Spleen (tissue), 11 donors: ENCODE measurements around the gene LRP1B. TPM values are rescaled to one million over a fixed set of nuclear protein-coding genes. Genes with fewer than 3 reads are reported as not detected.

Experiments
- DNase-seq: peaks from one replicate; pipeline ENCODE4 v3.0.0-alpha.2; 2020
- H3K27ac ChIP-seq, 8 donors: fragments of 200-600 bp; sonication (generic) in 7 of 8; 1 replicate in 4 of 8; 2 replicates in 4 of 8; pipeline versions ENCODE4 v1.5.0 to v1.8.0; 2016 to 2021; ENCODE audit warnings: inconsistent platforms in 4 of 8, mild to moderate bottlenecking in 4 of 8, moderate library complexity in 1 of 8
- H3K27me3 ChIP-seq, 7 donors: fragments of 200-600 bp; sonication (generic) in 6 of 7; replicated peaks in 1 of 7; 1 replicate in 4 of 7; 2 replicates in 3 of 7; pipeline versions ENCODE4 v1.5.0 to v1.8.0; 2016 to 2021; ENCODE audit warnings: inconsistent platforms in 3 of 7, mild to moderate bottlenecking in 1 of 7
- H3K36me3 ChIP-seq, 6 donors: fragments of 200-600 bp; sonication (generic) in 5 of 6; 1 replicate in 4 of 6; 2 replicates in 2 of 6; pipeline versions ENCODE4 v1.5.0 to v1.8.0; 2016 to 2021; ENCODE audit warnings: inconsistent platforms in 2 of 6
- H3K4me1 ChIP-seq, 6 donors: fragments of 200-600 bp; sonication (generic) in 5 of 6; 1 replicate in 3 of 6; 2 replicates in 3 of 6; pipeline versions ENCODE4 v1.5.0 to v1.8.0; 2016 to 2021; ENCODE audit warnings: inconsistent platforms in 3 of 6
- H3K4me3 ChIP-seq, 8 donors: fragments of 200-600 bp; sonication (generic) in 7 of 8; 1 replicate in 4 of 8; 2 replicates in 4 of 8; pipeline versions ENCODE4 v1.5.0 to v1.8.0; 2016 to 2021; ENCODE audit warnings: inconsistent platforms in 4 of 8, mild to moderate bottlenecking in 4 of 8, moderate library complexity in 2 of 8
- H3K9me3 ChIP-seq, 8 donors: fragments of 200-600 bp; sonication (generic) in 7 of 8; 1 replicate in 4 of 8; 2 replicates in 4 of 8; pipeline versions ENCODE4 v1.5.0 to v1.8.0; 2016 to 2021; ENCODE audit warnings: inconsistent platforms in 4 of 8
- POLR2A ChIP-seq, 3 donors: fragments of 450-650 bp; IDR thresholded peaks; one replicate each; pipeline ENCODE4 v1.5.1; 2017; ENCODE audit warnings: antibody characterized with exemption in 3 of 3, mild to moderate bottlenecking in 1 of 3
- POLR2AphosphoS5 ChIP-seq, 3 donors: sonication (generic); formaldehyde crosslinking; IDR thresholded peaks; one replicate each; pipeline ENCODE4 v1.5.1; 2017; ENCODE audit warnings: antibody characterized with exemption in 3 of 3
- WGBS, 5 donors: extraction: QIAGEN DNeasy Blood & Tissue Kit in 3 of 5; methylation state at CpG; one replicate each; pipeline versions ENCODE4 v1.1.5 to v1.1.7; 2013 to 2018; 5-methylcytosine and 5-hydroxymethylcytosine counted together
- intact Hi-C: fragments of 100-400 bp; cut with DNase I; formaldehyde crosslinking; loops from one replicate; pipeline ENCODE4 v1.15.0; 2023; ENCODE audit warnings: low total_unique reads
- polyA plus RNA-seq, 3 donors: library from polyadenylated mRNA; stranded (reverse); fragments of 200-250 nt; gene quantifications; one replicate each; pipeline ENCODE4 v1.2.1, GENCODE V29; 2013
- total RNA-seq, 7 donors: library from RNA; depleted of rRNA in 3 of 7; stranded (reverse); fragments of >200 nt in 3 of 7; fragmentation: NEBNext Ultra II Directional in 4 of 7; extraction: Animal tissue kit (Norgen Biotek cat#: 25700) in 4 of 7; gene quantifications; one replicate each; pipeline versions ENCODE4 v1.1.0 to v1.2.1, GENCODE V29; 2016 to 2021
- TF ChIP-seq, protein P1 (sequence below), 11 experiments: fragments of 200-600 bp in 7 of 11; fragments of 450-650 bp in 4 of 11; sonication (generic) in 4 of 11; IDR thresholded peaks in 8 of 11; conservative IDR thresholded peaks in 3 of 11; 1 replicate in 7 of 11; 2 replicates in 4 of 11; pipeline versions ENCODE4 v1.4.0 to v1.8.0; 2016 to 2021; ENCODE audit warnings: antibody characterized with exemption in 11 of 11, inconsistent platforms in 4 of 11, mild to moderate bottlenecking in 1 of 11
- donor health status: healthy with polysubstance abuse.
- donor health status: DM: no; HTN: no; CAD: no; lungs with moderate emphysema.
- donor health status: DM: no; HTN: no; CAD: no.
- donor health status: Bipolar disorder and iron deficiency.
- donor health status: healthy.
- donor health status: DM: no; HTN: no; CAD: no.
- donor health status: DM: yes; HTN: yes; CAD: no.

LRP1B gene
- total and polyA plus RNA-seq, 10 donors, result 0.02 to 0.85 (median 0.08) TPM; not detected in 2

DNA sequence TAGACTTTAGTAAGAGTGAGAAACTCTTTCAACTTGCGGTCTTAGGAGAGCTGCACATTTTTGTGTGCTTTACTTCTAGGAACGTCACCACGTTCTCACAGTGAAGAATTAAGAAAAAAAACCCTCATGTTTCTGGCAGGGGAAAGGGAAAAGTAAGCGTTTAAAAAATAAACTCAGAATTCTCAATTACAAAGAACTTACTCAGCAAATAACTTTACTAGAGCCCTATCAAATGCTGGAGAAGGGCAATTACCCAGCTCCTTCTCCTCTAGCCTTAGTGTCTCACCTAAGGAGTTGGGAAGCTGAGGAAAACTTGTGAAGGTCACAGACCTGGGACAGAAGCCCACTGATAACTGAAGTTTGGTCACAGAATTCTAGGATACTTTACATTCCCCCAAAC is 1500.3 kb downstream of the LRP1B start:
- intact Hi-C loops, result no loop called here
- TF ChIP-seq, protein P1, sequence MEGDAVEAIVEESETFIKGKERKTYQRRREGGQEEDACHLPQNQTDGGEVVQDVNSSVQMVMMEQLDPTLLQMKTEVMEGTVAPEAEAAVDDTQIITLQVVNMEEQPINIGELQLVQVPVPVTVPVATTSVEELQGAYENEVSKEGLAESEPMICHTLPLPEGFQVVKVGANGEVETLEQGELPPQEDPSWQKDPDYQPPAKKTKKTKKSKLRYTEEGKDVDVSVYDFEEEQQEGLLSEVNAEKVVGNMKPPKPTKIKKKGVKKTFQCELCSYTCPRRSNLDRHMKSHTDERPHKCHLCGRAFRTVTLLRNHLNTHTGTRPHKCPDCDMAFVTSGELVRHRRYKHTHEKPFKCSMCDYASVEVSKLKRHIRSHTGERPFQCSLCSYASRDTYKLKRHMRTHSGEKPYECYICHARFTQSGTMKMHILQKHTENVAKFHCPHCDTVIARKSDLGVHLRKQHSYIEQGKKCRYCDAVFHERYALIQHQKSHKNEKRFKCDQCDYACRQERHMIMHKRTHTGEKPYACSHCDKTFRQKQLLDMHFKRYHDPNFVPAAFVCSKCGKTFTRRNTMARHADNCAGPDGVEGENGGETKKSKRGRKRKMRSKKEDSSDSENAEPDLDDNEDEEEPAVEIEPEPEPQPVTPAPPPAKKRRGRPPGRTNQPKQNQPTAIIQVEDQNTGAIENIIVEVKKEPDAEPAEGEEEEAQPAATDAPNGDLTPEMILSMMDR (IDR thresholded peaks at IDR 0.05 in 8 of 11, conservative IDR thresholded peaks at IDR 0.05 in 3 of 11), result no peak
- TF ChIP-seq POLR2A (IDR thresholded peaks at IDR 0.05) (no peak), POLR2AphosphoS5 (IDR thresholded peaks at IDR 0.05) (no peak)
- 77 to 90% (median 80%) methylated on average over 4 of the region's 4 CpGs for WGBS, 5 donors
- DNase-seq, result no peak
- H3K9me3 ChIP-seq, result peaks cover 0 to 8% (median 4%) of the 10 kb centered on the region in 8 donors
- H3K27me3 ChIP-seq, result no peaks in the 10 kb centered on the region
- no peak overlapping the region for H3K4me3 ChIP-seq
- H3K36me3 ChIP-seq, result no peaks in the 10 kb centered on the region
- H3K27ac ChIP-seq, result no peak overlapping the region
- H3K4me1 ChIP-seq, result no peaks in the 10 kb centered on the region

DNA sequence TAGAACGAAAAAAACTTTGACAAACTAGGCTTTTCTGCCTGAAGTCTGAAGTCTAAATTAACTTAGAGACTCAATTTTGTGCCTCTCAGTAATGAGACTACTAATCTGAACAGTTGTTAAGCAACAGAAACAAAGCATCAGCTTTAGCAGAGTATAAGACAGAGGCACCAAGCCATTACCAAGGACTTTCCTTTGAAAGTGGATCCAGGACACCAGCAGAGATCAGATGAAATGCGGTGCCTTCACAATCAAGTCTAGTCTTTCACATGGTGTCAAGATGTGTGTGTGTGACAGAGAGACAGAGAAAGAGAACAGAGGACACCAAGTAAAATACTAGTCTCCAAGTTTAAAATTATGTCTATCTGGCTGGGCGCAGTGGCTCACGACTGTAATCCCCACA is 1502.9 kb downstream of the LRP1B start:
- no peaks in the 10 kb centered on the region for H3K27me3 ChIP-seq
- intact Hi-C loops, result no loop called here
- 85 to 93% (median 90%) methylated on average over 4 of the region's 4 CpGs for whole genome bisulfite sequencing, 5 donors
- no peaks in the 10 kb centered on the region for H3K36me3 ChIP-seq
- TF ChIP-seq, protein P1 (IDR thresholded peaks at IDR 0.05 in 8 of 11, conservative IDR thresholded peaks at IDR 0.05 in 3 of 11), result no peak
- TF ChIP-seq POLR2A (IDR thresholded peaks at IDR 0.05), result no peak
- no peaks in the 10 kb centered on the region for H3K4me1 ChIP-seq
- H3K27ac ChIP-seq, result no peak overlapping the region
- no peak for DNase-seq
- no peak overlapping the region for H3K4me3 ChIP-seq
- H3K9me3 ChIP-seq, result peaks cover 0 to 6% (median 4%) of the 10 kb centered on the region in 8 donors

DNA sequence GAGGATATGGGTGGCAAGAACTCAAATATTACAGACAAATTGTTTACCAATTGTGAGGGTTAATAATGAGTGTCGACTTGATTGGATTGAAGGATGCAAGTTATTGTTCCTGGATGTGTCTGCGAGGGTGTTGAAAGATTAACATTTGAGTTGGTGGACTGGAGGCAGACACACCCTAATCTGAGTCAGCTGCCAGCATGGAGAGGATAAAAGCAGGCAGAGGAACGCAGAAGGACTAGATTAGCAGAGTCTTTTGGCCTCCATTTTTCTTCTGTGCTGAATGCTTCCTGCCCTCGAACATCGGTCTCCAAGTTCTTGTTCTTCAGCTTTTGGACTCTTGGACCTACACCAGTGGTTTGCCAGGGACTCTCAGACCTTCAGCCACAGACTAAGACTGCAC is 1503.7 kb downstream of the LRP1B start:
- 74 to 87% (median 74%) methylated on average over 5 of the region's 5 CpGs for WGBS, 5 donors

DNA sequence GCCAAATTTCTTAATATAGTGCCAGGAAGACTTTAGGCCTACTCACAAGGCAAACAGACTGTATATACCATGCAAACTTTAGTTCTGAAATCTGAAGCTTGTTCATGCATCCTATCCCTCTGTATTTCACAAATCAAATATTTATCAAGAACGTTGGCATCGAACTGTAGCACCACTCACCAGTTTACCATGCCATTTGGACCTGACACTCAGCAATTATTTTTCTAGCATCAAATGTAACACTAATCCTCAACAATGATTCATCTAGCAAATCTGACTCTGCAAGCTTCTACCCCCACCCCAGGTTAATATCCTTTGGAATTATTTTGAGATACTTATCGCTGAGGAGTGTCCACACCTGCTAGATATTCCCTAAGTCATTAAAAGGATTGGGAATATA is 1506.6 kb downstream of the LRP1B start:
- H3K27ac ChIP-seq, result no peak overlapping the region
- no peaks in the 10 kb centered on the region for H3K9me3 ChIP-seq
- H3K4me1 ChIP-seq, result no peaks in the 10 kb centered on the region
- intact Hi-C loops, result no loop called here
- H3K27me3 ChIP-seq, result no peaks in the 10 kb centered on the region
- H3K4me3 ChIP-seq, result no peak overlapping the region
- WGBS, 5 donors, result 79 to 94% (median 92%) methylated on average over 3 of the region's 3 CpGs
- TF ChIP-seq POLR2AphosphoS5 (IDR thresholded peaks at IDR 0.05) (no peak), POLR2A (IDR thresholded peaks at IDR 0.05) (no peak)
- TF ChIP-seq, protein P1 (IDR thresholded peaks at IDR 0.05 in 8 of 11, conservative IDR thresholded peaks at IDR 0.05 in 3 of 11), result no peak
- no peaks in the 10 kb centered on the region for H3K36me3 ChIP-seq
- no peak for DNase-seq

More for the DNA sequence above, 1503.7 kb downstream of the LRP1B start:
- H3K4me1 ChIP-seq, result no peaks in the 10 kb centered on the region
- TF ChIP-seq POLR2AphosphoS5 (IDR thresholded peaks at IDR 0.05), result no peak
- no peak for TF ChIP-seq POLR2A (IDR thresholded peaks at IDR 0.05)
- TF ChIP-seq, protein P1 (IDR thresholded peaks at IDR 0.05 in 8 of 11, conservative IDR thresholded peaks at IDR 0.05 in 3 of 11), result no peak
- peaks cover 0 to 6% (median 0%) of the 10 kb centered on the region in 8 donors for H3K9me3 ChIP-seq
- DNase-seq, result no peak
- H3K36me3 ChIP-seq, result no peaks in the 10 kb centered on the region
- intact Hi-C loops, result no loop called here
- H3K27ac ChIP-seq, result no peak overlapping the region
- no peaks in the 10 kb centered on the region for H3K27me3 ChIP-seq
- no peak overlapping the region for H3K4me3 ChIP-seq
